Prostate gland (tissue), 2 donors: Measurements from ENCODE around the gene TNFRSF14. TPM values are rescaled to one million over a fixed set of nuclear protein-coding genes. Genes with fewer than 3 reads are reported as not detected.

Source experiments
- DNase-seq: peaks from one replicate; pipeline ENCODE4 v3.0.0-alpha.2; 2019; ENCODE audit warnings: low spot score
- H3K27ac ChIP-seq, 2 donors: fragments of 200-600 bp; sonication (generic); 2 replicates each; pipeline ENCODE4 v1.5.1; 2017 to 2019
- H3K27me3 ChIP-seq: fragments of 200-600 bp; sonication (generic); replicated peaks from 2 replicates; pipeline ENCODE4 v1.5.1; 2019; ENCODE audit not compliant: insufficient read depth
- H3K36me3 ChIP-seq, 2 donors: fragments of 200-600 bp; sonication (generic); 1 replicate in 1 of 2; 2 replicates in 1 of 2; pipeline versions ENCODE4 v1.5.1 to v1.8.1; 2017 to 2019
- H3K4me1 ChIP-seq: fragments of 200-600 bp; sonication (generic); replicated peaks from 2 replicates; pipeline ENCODE4 v1.5.1; 2019
- H3K4me3 ChIP-seq, 2 donors: fragments of 200-600 bp; sonication (generic); 2 replicates each; pipeline ENCODE4 v1.5.1; 2017 to 2019
- H3K9me3 ChIP-seq: fragments of 200-600 bp; sonication (generic); 2 replicates; pipeline ENCODE4 v1.5.1; 2017
- CTCF ChIP-seq, 4 experiments: fragments of 200-600 bp in 2 of 4; fragments of 450-650 bp in 2 of 4; sonication (generic) in 2 of 4; IDR thresholded peaks; 1 replicate in 3 of 4; 2 replicates in 1 of 4; pipeline ENCODE4 v1.5.1; 2016 to 2019; ENCODE audit warnings: antibody characterized with exemption in 4 of 4, mild to moderate bottlenecking in 2 of 4, moderate library complexity in 2 of 4
- POLR2A ChIP-seq: fragments of 450-650 bp; IDR thresholded peaks from one replicate; pipeline ENCODE4 v1.6.1; 2016; ENCODE audit warnings: antibody characterized with exemption, mild to moderate bottlenecking
- POLR2AphosphoS5 ChIP-seq: sonication (generic); formaldehyde crosslinking; IDR thresholded peaks from one replicate; pipeline ENCODE4 v1.6.1; 2017; ENCODE audit warnings: antibody characterized with exemption
- WGBS: methylation state at CpG from one replicate; pipeline ENCODE4 v1.1.5; 2018; 5-methylcytosine and 5-hydroxymethylcytosine counted together
- intact Hi-C: fragments of 100-400 bp; cut with DNase I; formaldehyde crosslinking; loops from one replicate; pipeline ENCODE4 v1.14.2; 2022
- total RNA-seq, 2 donors: library from RNA; depleted of rRNA; stranded (reverse); fragments of >200 nt; gene quantifications; one replicate each; pipeline ENCODE4 v1.1.0, GENCODE V29; 2016

TNFRSF14 gene
- total RNA-seq, 2 donors from 2014 or later = 83.3 to 105 TPM

DNA sequence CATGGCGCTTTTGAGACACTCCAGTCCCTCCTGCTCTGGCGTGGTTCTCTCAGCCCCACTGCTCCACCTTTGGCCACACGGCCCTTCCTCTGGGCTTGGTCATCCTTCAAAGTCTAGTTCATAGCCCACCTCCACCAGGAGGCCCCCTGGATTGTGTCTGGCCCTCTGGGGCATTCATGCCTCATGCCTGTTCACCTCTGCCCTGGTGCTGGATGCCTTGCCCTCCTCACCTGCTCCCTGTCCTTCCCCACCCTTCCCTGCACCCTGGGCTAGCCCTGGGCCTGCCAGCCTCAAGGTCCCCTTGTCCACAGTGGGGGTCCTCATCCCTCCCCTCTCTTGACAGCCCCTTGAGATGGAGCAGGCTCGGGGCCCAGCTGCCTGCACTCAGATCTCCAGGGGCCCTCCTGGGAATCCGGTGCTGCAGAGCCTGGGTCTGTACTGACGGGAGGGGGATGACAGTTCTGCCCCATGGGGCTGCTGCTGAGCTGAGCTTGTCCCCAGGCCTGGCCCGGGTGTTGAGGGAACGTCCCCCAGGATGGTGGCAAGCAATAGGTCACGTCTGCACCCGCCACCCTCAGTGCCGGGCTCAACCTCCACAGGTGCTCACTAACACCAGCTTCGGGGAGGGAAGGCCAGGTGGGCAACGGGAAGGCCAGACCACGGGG lies 48.8 kb downstream of the TNFRSF14 start:
- Histone ChIP-seq H3K4me1 (no peaks in the 10 kb centered on the region), H3K4me3 (no peak overlapping the region), H3K9me3 (no peaks in the 10 kb centered on the region), H3K27ac (no peak overlapping the region), H3K27me3 (no peaks in the 10 kb centered on the region), H3K36me3 (no peaks in the 10 kb centered on the region)
- no peak for DNase-seq
- WGBS = 86% methylated on average over 13 of the region's 14 CpGs
- intact Hi-C loops = no loop called here
- TF ChIP-seq POLR2AphosphoS5 (no peak), POLR2A (no peak), CTCF (IDR thresholded peaks at IDR 0.05) (no peak)

DNA sequence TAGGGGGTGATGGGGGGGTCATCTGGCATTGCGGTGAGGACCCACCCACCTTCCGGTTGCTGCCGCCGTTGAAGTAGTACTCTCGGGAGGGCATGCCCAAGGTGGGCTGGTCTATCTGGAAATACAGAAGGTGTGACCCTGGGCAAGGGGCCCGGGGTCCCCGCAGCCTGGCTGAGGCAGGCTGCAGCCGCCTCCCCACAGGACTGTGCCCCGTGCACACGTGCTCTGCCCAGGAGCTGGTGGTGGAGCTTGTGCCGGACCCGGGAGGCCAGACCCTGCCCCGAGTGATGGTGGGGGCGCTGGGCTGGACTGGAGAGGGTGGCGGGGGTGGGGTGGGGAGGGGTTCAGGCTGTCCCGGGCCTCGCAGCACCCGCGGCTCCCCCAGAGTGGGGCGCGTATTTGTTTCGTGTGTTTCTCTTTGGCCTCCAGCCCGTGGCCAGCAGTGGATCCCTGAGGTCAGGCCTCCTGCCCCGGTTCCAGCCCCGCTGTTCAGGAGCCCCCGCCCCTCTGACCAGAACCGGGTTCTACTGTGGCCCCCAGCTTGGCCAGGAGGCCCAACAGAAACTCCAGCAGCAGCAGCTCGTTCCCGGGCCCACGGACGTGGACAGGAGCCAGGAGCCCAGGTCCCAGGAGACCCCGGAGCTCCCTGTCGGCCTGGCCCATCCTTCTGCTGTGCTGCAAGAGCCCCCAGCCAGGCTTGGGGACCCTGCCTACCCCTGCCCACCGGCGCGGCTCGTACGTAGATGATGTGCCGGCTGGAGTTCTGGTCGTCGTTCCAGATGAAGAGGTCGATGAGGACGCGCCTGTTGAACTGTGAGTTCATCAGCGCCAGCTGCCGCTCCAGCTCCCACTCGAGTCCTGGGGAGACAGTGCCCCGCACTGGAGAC lies 49.6 kb downstream of the TNFRSF14 start:
- no peaks in the 10 kb centered on the region for H3K36me3 ChIP-seq
- H3K27ac ChIP-seq = no peak overlapping the region
- no peak overlapping the region for H3K4me3 ChIP-seq
- no peaks in the 10 kb centered on the region for H3K4me1 ChIP-seq
- no peaks in the 10 kb centered on the region for H3K9me3 ChIP-seq
- intact Hi-C loops = no loop called here
- no peak for TF ChIP-seq CTCF (IDR thresholded peaks at IDR 0.05)
- TF ChIP-seq POLR2A = no peak
- TF ChIP-seq POLR2AphosphoS5 = no peak
- no peak for DNase-seq
- H3K27me3 ChIP-seq = no peaks in the 10 kb centered on the region
- 87% methylated on average over 48 of the region's 48 CpGs for WGBS

DNA sequence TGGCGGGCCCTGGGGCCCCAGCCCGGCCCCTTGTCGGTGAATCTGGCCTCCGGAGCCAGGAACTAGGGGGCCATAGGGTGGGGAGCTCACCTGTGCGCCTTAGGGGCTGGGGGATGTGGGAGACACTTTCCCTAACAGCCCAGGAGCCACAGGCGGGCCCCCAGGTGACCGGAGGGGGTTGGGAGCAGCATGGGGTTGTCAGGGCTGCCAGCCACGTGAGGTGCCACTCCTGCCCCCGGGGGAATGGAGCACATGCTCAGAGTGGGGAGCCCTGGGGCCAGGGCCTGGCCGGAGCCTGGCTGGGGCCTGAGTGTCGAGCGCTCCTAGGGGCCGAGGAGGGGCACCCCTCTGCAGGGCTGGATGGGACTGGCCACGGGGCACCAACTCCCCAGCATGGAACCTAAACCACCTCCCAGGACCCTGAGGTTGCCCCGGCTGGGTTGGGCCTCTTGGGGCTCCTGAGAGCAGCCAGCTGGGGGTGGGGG lies 50.3 kb downstream of the TNFRSF14 start:
- 87% methylated on average over 15 of the region's 15 CpGs for WGBS
- intact Hi-C loops = no loop called here
- TF ChIP-seq POLR2AphosphoS5 = no peak
- no peak for TF ChIP-seq CTCF (IDR thresholded peaks at IDR 0.05)
- TF ChIP-seq POLR2A = no peak
- Histone ChIP-seq H3K4me1 (no peaks in the 10 kb centered on the region), H3K4me3 (no peak overlapping the region), H3K27me3 (no peaks in the 10 kb centered on the region), H3K9me3 (no peaks in the 10 kb centered on the region), H3K36me3 (no peaks in the 10 kb centered on the region), H3K27ac (no peak overlapping the region)
- no peak for DNase-seq

GRCh38 chr1:2606881-2607621 lies 50.9 kb downstream of the TNFRSF14 start:
- DNase-seq = no peak
- intact Hi-C loops = no loop called here

More at GRCh38 chr1:2606881-2607621, 50.9 kb downstream of the TNFRSF14 start:
- Histone ChIP-seq H3K27ac (no peak overlapping the region), H3K4me1 (no peaks in the 10 kb centered on the region), H3K36me3 (no peaks in the 10 kb centered on the region), H3K27me3 (no peaks in the 10 kb centered on the region), H3K9me3 (no peaks in the 10 kb centered on the region), H3K4me3 (no peak overlapping the region)
- WGBS = 66% methylated on average over 35 of the region's 36 CpGs
- no peak for TF ChIP-seq POLR2A
- TF ChIP-seq POLR2AphosphoS5 = no peak
- no peak for TF ChIP-seq CTCF (IDR thresholded peaks at IDR 0.05)
